HG03575 (cell line): ENCODE results near the gene ZNF57.
"Not testable (repeated sequence)": the region's sequence is repeated elsewhere in the genome, so short reads cannot be mapped to it uniquely, and the experiment has no call there.

Experiments used
- ATAC-seq: cut with Tn5 transposase; IDR thresholded peaks from one replicate; pipeline ENCODE4 v1.9.1; 2021; ENCODE audit not compliant: unreplicated experiment, insufficient number of reproducible peaks, low FRiP score; ENCODE audit errors: extremely low read depth

The ZNF57 gene

DNA sequence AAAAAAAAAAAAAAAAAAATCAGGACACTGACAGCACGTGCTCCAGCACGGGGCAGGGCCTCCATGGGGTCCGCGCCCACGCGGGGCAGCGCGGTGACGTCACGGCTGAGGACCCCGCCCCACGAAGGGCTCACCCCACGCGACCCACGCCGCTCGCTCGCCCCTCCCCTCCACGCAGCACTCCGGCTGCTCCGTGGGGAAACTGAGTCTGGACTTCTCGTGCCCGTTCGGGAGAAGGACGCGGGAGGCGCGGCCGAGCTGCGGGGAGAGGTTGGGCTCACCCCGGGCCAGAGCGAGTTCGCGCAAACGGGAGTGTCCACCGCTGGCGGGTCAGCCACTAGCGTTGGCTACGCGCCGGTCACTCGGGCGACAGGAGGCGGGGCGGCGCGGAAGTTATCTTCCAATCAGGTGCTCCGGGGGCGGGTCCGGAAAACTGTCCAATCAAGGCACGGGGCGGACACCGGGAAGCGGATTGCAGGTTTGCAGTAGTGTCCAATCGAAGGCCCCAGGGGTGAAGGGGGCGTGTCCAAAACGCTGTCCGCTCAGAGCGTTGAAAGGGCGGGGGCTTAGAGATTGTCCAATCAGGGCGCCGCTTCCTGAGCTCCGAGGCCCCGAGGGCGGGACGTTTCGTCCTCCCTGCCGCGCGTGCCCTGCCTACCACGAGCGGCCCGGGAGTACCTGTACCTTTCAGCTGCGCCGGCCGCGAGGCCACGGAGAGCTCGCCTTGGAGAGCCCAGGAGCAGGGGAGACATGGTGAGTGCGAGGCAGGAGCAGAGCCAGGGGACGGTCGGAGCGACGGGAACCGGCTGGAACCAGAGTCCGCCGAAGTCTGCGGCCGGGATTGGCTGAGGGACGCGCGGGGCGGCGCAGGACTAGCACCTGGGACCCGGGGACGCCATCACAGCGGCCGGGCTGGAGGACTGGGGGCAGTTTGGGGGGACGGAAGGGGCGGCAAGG, at the start of gene ZNF57:
Gene ZNF57, plus strand, starts transcription at position 633 of the 957 bp plus-strand sequence. Its CDS starts 118 bp downstream, at position 751.
- ATAC-seq: no peak

DNA sequence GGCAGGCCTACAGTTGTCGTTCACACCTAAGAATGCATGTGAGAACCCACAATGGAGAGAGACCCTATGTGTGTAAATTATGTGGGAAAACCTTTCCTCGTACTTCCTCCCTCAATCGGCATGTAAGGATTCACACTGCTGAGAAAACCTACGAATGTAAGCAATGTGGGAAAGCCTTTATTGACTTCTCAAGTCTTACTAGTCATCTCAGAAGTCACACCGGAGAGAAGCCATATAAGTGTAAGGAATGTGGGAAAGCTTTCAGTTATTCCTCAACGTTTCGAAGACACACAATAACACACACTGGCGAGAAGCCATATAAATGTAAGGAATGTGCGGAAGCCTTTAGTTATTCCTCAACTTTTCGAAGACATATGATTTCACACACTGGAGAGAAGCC, 48.1 kb upstream of the ZNF57 start:
- ATAC-seq: no peak

DNA sequence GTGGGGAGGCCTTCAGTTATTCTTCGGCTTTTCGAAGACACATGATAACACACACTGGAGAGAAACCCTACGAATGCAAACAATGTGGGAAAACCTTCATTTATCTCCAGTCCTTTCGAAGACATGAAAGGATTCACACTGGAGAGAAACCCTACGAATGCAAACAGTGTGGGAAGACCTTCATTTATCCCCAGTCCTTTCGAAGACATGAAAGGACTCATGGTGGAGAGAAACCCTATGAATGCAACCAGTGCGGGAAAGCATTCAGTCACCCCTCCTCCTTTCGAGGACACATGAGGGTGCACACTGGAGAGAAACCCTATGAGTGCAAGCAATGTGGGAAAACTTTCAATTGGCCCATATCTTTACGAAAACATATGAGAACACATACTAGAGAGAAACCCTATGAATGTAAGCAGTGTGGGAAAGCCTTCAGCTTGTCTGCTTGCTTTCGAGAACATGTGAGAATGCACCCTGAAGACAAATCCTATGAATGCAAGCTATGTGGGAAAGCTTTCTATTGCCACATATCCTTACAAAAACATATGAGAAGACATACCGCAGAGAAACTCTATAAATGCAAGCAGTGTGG, 47.6 kb upstream of the ZNF57 start:
- ATAC-seq: no peak

DNA sequence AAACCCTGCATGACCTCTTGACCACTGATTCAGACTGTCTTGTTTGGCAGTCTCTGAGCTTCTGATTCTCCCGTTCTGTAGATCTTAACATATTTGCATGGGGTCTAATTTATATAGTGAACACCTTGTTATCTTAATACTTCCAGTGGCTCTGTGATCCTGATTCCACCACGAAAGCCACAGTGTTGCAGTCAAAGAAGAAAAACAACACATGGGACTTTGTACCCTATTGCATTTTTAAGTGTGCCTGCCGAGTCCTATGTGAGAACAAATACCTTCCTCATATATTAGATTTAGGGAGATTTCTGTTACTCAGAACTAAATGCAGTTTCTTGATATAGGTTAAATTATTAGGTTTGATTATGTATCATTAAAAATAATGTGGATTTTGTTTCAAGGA, 45.9 kb upstream of the ZNF57 start:
- ATAC-seq: no peak

DNA sequence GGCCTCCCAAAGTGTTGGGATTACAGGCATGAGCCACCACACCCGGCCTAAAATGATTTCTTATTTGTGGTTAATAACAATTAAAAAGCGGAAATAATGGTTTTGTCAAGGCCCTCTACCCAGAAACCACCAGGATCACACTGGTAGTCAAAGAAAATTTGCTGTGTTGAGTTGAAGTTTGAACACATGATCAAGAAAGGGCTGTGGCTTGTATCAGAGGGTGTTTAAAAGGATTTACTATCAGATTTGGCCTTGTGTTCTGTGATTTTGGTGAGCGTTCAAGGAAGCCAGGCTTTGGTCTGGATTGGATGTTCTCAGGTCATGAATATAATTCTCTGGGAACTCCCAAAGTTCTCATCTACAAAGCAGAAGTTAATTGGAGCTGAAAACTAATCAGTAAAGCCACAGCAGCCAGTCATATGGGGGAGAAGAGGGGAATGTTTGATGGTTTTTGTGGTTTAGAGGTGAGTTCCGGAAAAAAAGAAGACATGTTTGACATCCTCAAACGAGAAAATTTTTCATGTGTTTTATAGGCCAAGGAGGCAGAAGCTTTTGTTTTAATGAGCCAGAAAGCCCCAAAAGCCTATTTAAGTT, 44.2 kb upstream of the ZNF57 start:
- ATAC-seq: no peak

DNA sequence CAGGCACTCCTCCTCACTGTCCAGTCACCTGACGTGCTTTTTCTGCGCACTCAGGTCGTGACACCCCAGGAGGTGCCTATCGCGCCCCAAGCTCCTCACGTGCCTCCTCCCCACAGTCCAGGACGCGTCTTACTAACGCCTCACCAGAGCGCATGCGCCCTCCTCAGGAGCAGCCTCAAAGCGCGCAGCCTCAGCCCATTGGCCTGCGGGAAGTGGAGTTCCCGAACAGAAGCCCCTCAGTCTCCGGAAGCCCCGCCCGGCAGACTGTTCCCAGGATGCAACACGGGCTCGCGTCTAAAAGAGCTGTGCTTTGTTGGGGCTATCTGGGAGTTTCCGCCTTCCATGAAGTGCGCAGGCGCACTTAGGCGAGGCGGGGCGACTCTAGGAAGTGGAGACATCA, 41.9 kb upstream of the ZNF57 start:
- ATAC-seq: no peak

DNA sequence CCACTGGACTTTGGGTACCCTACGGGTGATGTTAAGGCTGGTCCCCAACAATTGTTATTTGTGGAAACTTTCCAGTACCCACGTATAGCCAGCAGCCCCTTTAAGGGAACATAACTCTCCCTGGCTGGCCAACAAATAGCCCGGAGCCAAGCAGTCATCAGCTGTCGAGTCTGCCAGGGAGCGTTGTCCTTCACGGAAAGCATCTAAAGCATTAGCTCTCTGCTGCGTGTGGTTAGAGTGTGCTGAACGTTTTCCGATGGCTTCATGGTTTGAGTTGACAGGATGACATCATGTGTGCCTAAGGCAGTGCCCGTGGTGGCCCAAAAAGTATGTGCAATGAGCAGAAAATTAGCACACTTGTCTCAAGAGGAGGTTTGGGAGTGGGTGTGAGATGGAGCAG, 36.9 kb upstream of the ZNF57 start:
- no peak for ATAC-seq

DNA sequence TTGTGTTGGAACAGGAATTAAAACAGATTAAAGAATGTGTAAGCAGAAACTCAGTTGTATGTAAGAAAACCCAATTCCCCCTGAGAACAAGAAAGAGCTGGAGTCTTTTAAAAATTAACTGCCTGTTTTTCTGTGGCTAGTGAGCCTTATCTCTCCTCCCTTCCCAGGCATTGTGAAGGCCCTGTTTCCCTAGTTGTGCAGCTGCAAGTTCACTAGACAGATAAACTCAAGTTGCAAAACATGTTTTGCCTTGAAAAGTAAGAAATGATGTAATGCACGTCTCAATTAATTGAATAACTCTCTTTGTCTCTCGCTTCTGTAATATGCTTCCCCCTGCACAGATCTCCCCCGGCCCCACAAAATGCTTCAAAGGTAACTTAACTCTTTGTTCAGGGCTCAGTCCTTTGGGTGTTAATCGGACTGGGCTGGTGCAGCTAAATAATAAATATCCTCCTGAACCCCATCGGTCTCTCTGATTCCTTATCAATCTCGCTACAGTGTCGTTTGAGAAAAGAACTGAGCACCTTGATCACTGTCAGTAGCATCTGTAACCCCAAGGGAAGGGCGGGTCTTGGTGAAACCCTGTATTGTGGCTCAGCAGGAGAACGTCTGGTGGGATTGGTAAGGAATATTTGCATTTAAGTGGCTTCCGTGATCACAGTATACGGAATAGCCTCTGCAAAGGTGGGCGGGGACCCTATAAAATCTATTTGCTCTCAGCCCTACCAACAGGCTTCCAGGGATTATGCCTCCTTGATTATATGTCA, 35.2 kb upstream of the ZNF57 start:
- no peak for ATAC-seq

DNA sequence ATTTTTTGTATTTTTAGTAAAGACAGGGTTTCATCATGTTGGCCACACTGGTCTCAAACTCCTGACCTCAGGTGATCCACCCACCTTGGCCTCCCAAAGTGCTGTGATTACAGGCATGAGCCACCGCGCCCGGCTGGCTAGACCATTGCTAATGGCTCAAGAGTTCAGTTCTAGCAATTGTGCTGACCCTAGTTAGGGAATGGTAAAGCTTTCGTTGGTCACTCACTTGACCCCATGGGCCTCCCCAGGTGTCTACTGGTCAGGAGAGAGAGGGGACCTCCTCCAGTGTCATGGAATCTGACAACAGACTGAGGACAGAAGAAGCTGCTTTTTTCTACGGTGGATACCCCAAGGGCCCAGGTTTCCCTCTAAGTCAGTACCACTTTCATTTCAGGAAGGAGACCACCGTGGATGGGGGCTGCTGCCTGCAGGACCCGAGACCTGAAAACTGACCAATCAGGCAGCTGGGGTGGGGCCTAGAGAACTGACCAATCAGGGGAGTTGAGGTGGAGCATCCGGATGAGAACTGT, 34.2 kb upstream of the ZNF57 start:
- no peak for ATAC-seq

DNA sequence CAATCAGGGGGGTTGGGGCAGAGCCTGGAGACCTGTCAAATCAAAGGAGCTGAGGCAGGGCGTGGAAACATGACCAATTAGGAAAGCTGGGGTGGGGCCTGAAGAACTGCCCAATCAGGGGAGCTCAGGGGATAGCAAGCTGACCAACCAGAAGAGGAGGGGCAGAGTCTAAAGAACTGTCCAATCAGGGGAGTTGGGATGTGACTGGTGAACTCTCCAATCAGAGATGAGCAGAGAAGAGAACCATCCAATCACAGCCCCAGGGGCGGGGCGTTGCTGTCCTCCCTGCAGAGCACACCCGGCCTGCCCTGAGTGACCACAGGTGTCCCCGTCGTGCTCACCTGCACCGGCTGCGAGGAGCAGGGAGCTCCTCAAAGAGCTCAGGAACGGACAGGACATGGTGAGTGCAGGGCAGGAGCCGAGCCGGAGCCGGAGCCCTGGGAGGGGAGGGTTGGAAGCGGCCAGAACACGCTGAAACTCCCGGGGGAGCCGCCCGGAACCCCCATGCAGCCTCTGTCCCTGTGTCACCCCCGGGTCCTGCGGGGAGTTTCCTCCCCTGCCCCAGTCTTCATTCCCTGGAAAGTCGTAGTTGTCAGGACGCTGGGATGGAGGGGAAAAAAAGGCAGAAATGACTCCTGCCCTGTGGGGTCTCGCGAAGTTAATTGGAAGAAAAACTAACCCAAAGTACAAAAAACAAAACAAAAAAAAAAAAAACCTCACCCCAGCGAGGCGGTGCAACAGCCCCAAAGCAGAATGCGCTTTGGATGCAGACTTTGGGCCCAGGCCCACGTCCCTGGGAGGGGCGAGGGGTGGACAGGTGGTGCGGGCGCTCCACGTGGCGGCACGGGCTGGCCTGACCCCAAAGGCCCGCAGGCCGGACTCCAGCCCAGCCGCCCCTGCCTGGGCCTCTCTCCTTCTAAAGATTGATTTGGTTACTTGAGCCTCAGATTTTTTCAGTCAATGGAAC, 33.4 kb upstream of the ZNF57 start, which contains the start of gene ZNF556:
Gene ZNF556, plus strand, starts transcription at position 311 of the 967 bp plus-strand sequence. Its CDS starts 87 bp downstream, at position 398.
- no peak for ATAC-seq

DNA sequence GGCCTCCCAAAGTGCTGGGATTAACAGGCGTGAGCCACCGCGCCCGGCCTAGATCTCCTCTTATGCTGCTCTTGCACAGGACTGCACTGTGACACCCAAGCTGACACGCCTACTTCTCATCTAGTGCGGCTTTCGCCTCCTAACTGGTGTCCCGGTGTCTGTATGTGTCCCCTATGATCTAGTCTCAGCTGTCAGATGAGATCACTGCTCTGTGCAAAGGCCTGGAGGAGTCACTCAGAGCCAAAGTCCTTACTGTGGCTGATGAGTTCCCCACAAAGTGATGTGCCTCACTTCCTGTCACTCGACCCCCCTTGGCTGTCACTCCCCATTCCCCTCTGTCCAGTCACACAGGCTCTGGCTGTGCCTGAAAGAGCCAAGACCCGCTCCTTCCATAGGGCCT, 31.1 kb upstream of the ZNF57 start:
- no peak for ATAC-seq

DNA sequence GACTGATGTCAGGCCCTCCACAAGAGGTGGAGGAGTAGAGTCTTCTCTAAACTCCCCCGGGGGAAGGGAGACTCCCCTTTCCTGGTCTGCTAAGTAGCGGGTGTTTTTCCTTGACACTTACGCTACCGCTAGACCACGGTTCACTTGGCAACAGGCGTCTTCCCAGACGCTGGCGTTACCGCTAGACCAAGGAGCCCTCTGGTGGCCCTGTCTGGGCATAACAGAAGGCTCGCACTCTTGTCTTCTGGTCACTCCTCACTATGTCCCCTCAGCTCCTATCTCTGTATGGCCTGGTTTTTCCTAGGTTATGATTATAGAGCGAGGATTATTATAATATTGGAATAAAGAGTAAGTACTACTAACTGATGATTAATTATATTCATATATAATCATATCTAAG, 28.6 kb upstream of the ZNF57 start:
- ATAC-seq: not testable (repeated sequence)

DNA sequence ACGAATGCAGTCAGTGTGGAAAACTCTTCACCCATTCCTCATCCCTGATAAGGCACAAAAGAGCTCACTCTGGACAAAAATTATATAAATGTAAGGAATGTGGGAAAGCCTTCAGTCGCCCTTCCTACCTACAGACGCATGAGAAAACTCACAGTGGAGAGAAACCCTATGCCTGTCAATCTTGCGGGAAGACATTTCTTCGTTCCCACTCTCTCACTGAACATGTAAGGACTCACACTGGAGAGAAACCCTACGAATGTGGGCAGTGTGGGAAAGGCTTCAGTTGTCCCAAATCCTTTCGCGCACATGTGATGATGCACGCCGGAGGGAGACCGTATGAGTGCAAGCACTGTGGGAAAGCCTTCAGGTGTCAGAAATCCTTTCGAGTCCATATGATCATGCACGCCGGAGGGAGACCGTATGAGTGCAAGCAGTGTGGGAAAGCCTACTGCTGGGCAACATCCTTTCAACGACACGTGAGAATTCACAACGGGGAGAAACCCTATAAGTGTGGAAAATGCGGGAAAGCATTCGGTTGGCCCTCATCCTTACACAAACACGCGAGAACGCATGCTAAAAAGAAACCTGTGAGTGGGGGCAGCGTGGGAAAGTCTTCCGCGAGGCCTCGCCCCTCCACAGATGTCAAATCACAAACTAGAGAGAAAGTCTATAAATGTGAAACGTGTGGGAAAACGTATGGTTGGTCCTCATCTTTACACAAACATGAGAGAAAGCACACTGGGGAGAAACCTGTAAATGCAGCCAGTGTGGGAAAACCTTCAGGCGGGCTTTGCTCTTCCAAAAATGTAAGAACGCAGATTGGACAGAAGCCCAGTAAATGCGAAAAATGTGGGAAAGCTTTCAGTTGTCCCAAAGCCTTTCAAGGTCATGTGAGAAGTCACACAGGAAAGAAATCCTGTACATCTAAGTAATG, 23.1 kb upstream of the ZNF57 start:
- ATAC-seq: no peak

DNA sequence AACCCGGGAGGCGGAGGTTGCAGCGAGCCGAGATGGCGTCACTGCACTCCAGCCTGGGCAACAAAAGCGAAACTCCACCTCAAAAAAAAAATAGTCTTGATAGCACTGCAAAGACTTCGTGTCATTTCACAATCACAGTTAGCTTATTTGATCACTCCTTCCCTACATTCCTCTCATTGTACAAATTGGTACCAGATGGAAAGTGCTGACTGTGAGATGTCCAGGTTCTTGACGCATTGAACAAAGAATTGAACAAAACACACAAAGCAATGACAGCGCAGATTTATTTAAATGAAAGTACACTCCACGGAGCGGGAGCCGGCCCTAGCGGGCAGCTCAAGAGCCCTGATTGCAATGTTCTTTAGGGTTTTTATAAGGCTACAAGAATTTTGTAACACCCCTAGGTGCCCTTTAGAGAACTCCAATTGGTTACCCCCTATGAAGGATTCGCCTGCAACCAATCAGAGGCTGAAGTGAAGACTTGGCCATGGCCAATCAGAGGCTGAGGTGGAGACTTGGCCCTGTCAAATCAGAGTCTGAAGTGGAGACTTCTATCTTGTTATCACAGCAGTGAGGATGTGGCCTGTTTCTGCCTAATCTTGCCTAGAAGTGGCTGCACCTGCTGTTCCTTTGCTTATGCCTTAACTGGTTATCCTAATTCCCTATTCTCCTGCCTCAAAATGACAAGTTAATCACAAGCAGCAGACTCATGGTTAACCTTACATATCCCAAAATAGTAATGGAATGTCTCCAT, 16.9 kb upstream of the ZNF57 start:
- no peak for ATAC-seq

DNA sequence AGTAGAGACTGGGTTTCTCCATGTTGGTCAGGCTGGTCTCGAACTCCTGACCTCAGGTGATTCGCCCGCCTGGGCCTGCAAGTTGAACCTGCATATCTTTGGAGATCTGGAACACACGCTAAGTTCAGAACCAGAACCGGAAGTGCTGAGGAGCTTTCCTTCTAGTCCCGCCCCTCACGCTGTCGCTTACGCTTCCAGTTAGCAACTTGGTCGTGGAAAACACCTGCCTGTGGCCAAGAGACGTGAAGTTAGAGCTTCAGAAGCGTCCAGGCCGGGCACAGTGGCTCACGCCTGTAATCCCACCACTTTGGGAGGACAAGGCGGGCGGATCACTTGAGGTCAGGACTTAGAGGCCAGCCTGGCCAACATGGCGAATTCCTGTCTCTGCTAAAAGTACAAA, 15.0 kb upstream of the ZNF57 start:
- no peak for ATAC-seq

DNA sequence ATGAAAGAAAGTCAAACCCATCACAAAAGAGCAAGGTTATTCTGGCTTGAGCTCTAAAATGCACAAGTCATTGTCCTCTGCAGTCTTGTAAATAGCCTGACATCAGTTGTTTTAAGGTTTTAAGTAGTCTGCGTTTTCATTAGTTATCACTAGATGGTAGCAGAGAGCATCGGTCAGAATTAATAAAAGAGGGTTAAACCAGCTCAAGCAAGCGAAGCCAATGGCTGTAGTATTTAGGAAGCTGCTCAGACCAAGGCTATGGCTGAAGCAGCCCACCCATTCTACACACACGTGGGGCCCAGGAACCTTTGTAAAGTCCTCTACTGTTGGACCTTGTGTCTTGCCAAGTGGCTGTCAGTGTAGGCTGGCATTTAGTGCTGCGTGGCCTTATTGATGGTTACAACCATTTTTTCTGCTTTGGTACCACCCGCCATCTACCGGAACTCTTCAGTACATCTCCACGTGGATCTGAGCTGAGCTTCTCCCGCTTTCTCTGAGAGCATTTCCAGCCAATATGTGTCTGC, 13.3 kb upstream of the ZNF57 start:
- ATAC-seq: no peak
